HepG2 (cell line): Measurements from ENCODE around the gene ARL16. TPM values are rescaled to one million over a fixed set of nuclear protein-coding genes. Genes with fewer than 3 reads are reported as not detected.

Experiments used
- AGO2 ChIP-seq: fragments of 200-400 bp; formaldehyde crosslinking; optimal IDR thresholded peaks from 2 replicates; pipeline ENCODE3; 2017; ENCODE audit warnings: mild to moderate bottlenecking, low read depth, low read length, moderate library complexity
- NCOA2 ChIP-seq: sonication (generic); formaldehyde crosslinking; IDR thresholded peaks from 2 replicates; pipeline ENCODE4 v1.8.0; 2022; ENCODE audit warnings: inconsistent platforms
- PHF20 ChIP-seq: sonication (generic); formaldehyde crosslinking; IDR thresholded peaks from 2 replicates; pipeline ENCODE4 v1.5.0; 2020; ENCODE audit warnings: mild to moderate bottlenecking, missing genetic modification reagents
- ZBTB3 ChIP-seq: sonication (generic); formaldehyde crosslinking; IDR thresholded peaks from 2 replicates; pipeline ENCODE4 v1.4.0; 2020; ENCODE audit warnings: low read depth, mild to moderate bottlenecking, moderate library complexity, missing genetic modification reagents, borderline replicate concordance
- ZFP36 ChIP-seq: fragments of 150-350 bp; IDR thresholded peaks from 2 replicates; pipeline ENCODE4 v1.6.1; 2018; ENCODE audit warnings: borderline replicate concordance, low read length, low read depth; ENCODE audit not compliant: partially characterized antibody
- ZNF468 ChIP-seq: sonication (generic); formaldehyde crosslinking; IDR thresholded peaks from 2 replicates; pipeline ENCODE4 v1.8.0; 2022; ENCODE audit warnings: mild to moderate bottlenecking, moderate library complexity, missing genetic modification reagents
- ZNF549 ChIP-seq: sonication (generic); formaldehyde crosslinking; IDR thresholded peaks from 2 replicates; pipeline ENCODE4 v1.5.0; 2020; ENCODE audit warnings: missing genetic modification reagents
- ZNF772 ChIP-seq: sonication (generic); formaldehyde crosslinking; IDR thresholded peaks from 2 replicates; pipeline ENCODE4 v1.5.0; 2020; ENCODE audit warnings: mild to moderate bottlenecking, missing genetic modification reagents
- ZNF780A ChIP-seq: sonication (generic); formaldehyde crosslinking; IDR thresholded peaks from 2 replicates; pipeline ENCODE4 v1.8.0; 2022; ENCODE audit warnings: mild to moderate bottlenecking, missing genetic modification reagents, moderate library complexity
- ZNF841 ChIP-seq: sonication (generic); formaldehyde crosslinking; IDR thresholded peaks from 2 replicates; pipeline ENCODE4 v1.8.1; 2023; ENCODE audit warnings: missing genetic modification reagents, borderline replicate concordance
- polyA plus RNA-seq, 8 experiments: library from polyadenylated mRNA; depleted of rRNA in 3 of 8; stranded (reverse) in 7 of 8; unstranded in 1 of 8; fragments of >200 nt; fragmentation: Illumina TruSeq in 4 of 8; extraction: Trizol in 4 of 8; gene quantifications; 2 replicates each; pipeline versions ENCODE4 v1.2.1 to v1.2.3, GENCODE V29; 2011 to 2016; ENCODE audit warnings: low read depth in 4 of 8, missing spikeins in 1 of 8, mixed read lengths in 1 of 8; ENCODE audit not compliant: insufficient read depth in 1 of 8
- total RNA-seq, 5 experiments: library from RNA; depleted of rRNA; stranded (reverse); fragments of >200 nt; fragmentation: Illumina TruSeq; extraction: Trizol; gene quantifications; 2 replicates each; pipeline ENCODE4 v1.2.3, GENCODE V29; 2016; ENCODE audit warnings: low read depth in 1 of 5
- TF ChIP-seq, protein P1 (sequence below): sonication (generic); formaldehyde crosslinking; IDR thresholded peaks from 2 replicates; pipeline ENCODE4 v1.8.0; 2022; ENCODE audit warnings: missing genetic modification reagents, mild to moderate bottlenecking, moderate library complexity, borderline replicate concordance
- TF ChIP-seq, protein P2 (sequence below): sonication (generic); formaldehyde crosslinking; IDR thresholded peaks from 2 replicates; pipeline ENCODE4 v1.9.0; 2021; ENCODE audit warnings: mild to moderate bottlenecking, missing genetic modification reagents
- TF ChIP-seq, protein P3 (sequence below): sonication (generic); formaldehyde crosslinking; IDR thresholded peaks from 2 replicates; pipeline ENCODE4 v1.5.1; 2020; ENCODE audit warnings: mild to moderate bottlenecking, missing genetic modification reagents

The ARL16 gene
- total and polyA plus RNA-seq, 2 of the 13 experiments (the other 11 are each of a cell fraction or from before 2014, with no cell fraction given) = 20.8 to 30.8 TPM

DNA sequence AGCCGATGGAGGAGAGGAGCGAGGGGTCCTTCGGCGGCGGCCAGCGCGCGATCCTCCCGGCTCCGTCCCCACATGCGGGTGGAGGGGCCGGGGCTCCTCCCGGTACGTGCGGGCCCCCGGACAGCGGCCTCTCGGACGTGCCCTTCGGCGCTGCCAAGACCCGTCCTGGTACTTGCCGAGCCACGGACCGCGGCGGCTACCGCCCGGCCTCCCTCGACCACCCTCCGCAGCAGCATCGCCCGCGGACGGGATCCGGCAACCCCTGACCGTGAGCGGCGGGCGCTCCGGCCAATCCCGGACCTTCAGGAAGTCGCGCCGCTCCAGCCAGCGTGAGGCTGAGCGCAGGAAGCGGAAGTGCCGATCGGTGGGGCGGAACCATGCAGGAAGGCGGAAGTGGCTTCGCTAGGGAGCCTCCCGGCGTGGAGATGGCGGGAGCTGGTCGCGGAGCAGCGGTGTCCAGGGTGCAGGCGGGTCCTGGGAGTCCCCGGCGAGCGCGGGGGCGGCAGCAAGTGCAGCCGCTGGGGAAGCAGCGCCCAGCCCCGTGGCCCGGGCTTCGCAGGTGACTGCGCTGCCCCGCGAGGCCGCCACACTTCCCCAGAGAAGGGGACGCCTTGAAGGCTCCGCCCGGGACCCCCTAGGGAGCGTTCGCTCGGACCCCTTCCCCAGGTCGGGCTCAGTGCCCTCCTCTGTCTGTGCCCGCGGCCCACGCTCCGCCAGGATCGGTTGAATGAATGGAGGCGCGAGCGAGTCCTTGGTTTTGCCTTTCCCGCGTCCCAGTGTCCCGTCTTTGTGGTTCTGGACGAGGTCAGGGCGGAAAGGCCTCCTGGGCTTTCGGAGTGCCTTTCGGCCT lies 17.0 kb downstream of the ARL16 start, which contains the start of the genes CCDC137 and OXLD1 (continued):
- TF ChIP-seq, protein P1, sequence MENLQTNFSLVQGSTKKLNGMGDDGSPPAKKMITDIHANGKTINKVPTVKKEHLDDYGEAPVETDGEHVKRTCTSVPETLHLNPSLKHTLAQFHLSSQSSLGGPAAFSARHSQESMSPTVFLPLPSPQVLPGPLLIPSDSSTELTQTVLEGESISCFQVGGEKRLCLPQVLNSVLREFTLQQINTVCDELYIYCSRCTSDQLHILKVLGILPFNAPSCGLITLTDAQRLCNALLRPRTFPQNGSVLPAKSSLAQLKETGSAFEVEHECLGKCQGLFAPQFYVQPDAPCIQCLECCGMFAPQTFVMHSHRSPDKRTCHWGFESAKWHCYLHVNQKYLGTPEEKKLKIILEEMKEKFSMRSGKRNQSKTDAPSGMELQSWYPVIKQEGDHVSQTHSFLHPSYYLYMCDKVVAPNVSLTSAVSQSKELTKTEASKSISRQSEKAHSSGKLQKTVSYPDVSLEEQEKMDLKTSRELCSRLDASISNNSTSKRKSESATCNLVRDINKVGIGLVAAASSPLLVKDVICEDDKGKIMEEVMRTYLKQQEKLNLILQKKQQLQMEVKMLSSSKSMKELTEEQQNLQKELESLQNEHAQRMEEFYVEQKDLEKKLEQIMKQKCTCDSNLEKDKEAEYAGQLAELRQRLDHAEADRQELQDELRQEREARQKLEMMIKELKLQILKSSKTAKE = no peak; the same call in 1 of the 2 replicates
- TF ChIP-seq ZNF549 (CRISPR knock-in tag) = no peak
- TF ChIP-seq NCOA2 = 0 out of 2 replicates have a peak, but pooled peaks have one; percentile 17
- no peak for TF ChIP-seq ZNF468 (CRISPR knock-in tag)
- TF ChIP-seq, protein P2, sequence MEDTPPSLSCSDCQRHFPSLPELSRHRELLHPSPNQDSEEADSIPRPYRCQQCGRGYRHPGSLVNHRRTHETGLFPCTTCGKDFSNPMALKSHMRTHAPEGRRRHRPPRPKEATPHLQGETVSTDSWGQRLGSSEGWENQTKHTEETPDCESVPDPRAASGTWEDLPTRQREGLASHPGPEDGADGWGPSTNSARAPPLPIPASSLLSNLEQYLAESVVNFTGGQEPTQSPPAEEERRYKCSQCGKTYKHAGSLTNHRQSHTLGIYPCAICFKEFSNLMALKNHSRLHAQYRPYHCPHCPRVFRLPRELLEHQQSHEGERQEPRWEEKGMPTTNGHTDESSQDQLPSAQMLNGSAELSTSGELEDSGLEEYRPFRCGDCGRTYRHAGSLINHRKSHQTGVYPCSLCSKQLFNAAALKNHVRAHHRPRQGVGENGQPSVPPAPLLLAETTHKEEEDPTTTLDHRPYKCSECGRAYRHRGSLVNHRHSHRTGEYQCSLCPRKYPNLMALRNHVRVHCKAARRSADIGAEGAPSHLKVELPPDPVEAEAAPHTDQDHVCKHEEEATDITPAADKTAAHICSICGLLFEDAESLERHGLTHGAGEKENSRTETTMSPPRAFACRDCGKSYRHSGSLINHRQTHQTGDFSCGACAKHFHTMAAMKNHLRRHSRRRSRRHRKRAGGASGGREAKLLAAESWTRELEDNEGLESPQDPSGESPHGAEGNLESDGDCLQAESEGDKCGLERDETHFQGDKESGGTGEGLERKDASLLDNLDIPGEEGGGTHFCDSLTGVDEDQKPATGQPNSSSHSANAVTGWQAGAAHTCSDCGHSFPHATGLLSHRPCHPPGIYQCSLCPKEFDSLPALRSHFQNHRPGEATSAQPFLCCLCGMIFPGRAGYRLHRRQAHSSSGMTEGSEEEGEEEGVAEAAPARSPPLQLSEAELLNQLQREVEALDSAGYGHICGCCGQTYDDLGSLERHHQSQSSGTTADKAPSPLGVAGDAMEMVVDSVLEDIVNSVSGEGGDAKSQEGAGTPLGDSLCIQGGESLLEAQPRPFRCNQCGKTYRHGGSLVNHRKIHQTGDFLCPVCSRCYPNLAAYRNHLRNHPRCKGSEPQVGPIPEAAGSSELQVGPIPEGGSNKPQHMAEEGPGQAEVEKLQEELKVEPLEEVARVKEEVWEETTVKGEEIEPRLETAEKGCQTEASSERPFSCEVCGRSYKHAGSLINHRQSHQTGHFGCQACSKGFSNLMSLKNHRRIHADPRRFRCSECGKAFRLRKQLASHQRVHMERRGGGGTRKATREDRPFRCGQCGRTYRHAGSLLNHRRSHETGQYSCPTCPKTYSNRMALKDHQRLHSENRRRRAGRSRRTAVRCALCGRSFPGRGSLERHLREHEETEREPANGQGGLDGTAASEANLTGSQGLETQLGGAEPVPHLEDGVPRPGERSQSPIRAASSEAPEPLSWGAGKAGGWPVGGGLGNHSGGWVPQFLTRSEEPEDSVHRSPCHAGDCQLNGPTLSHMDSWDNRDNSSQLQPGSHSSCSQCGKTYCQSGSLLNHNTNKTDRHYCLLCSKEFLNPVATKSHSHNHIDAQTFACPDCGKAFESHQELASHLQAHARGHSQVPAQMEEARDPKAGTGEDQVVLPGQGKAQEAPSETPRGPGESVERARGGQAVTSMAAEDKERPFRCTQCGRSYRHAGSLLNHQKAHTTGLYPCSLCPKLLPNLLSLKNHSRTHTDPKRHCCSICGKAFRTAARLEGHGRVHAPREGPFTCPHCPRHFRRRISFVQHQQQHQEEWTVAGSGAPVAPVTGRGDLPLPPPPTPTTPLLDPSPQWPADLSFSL (CRISPR knock-in tag) = no peak
- TF ChIP-seq PHF20 (CRISPR knock-in tag) = peak; percentile 99
- TF ChIP-seq, protein P3, sequence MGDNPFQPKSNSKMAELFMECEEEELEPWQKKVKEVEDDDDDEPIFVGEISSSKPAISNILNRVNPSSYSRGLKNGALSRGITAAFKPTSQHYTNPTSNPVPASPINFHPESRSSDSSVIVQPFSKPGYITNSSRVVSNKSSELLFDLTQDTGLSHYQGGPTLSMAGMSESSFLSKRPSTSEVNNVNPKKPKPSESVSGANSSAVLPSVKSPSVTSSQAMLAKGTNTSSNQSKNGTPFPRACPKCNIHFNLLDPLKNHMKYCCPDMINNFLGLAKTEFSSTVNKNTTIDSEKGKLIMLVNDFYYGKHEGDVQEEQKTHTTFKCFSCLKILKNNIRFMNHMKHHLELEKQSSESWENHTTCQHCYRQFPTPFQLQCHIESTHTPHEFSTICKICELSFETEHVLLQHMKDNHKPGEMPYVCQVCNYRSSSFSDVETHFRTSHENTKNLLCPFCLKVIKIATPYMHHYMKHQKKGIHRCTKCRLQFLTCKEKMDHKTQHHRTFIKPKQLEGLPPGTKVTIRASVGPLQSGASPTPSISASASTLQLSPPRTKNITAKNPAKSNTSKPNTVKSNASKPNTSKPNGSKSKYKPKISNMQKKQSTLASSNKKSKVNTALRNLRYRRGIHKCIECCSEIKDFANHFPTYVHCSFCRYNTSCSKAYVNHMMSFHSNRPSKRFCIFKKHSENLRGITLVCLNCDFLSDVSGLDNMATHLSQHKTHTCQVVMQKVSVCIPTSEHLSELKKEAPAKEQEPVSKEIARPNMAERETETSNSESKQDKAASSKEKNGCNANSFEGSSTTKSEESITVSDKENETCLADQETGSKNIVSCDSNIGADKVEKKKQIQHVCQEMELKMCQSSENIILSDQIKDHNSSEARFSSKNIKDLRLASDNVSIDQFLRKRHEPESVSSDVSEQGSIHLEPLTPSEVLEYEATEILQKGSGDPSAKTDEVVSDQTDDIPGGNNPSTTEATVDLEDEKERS (CRISPR knock-in tag) = 0 out of 2 replicates have a peak, but pooled peaks have one; percentile 6
- peak; percentile 80 for TF ChIP-seq AGO2
- peak; percentile 55 for TF ChIP-seq ZNF772 (CRISPR knock-in tag)
- TF ChIP-seq ZNF841 (CRISPR knock-in tag) = no peak
- TF ChIP-seq ZBTB3 (CRISPR knock-in tag) = no peak
- no peak for TF ChIP-seq ZFP36
- peak; percentile 94 for TF ChIP-seq ZNF780A (CRISPR knock-in tag)
